Caco-2 (cell line): ENCODE measurements around the gene ATXN1. TPM values are rescaled to one million over a fixed set of nuclear protein-coding genes. Genes with fewer than 3 reads are reported as not detected.

Experiments used
- BruUV-seq: library from RNA; stranded (reverse); fragments of 400-500 nt; replicated peaks from 2 replicates; lab custom pipeline; 2021; lab: Mats Ljungman, UMichigan
- CTCF ChIA-PET: fragments of 300-600 bp; sonication (Branson Sonifier 250); formaldehyde crosslinking; loops from one replicate; lab custom pipeline; 2022; ENCODE audit warnings: antibody characterized with exemption; lab: Charles Lee
- POLR2A ChIA-PET: fragments of 300-600 bp; sonication (Branson Sonifier 250); formaldehyde crosslinking; loops from one replicate; lab custom pipeline; 2022; ENCODE audit warnings: antibody characterized with exemption; lab: Charles Lee
- DNase-seq, 2 experiments: peaks; one replicate each; pipeline versions ENCODE4 v3.0.0 to v3.0.0-alpha.2; 2020 to 2022
- H3K27me3 ChIP-seq: replicated peaks from 2 replicates; pipeline ENCODE4 v1.6.0; 2011; ENCODE audit warnings: low read length; ENCODE audit not compliant: control insufficient read depth, insufficient read depth
- H3K36me3 ChIP-seq: 2 replicates; pipeline ENCODE4 v1.5.1; 2011; ENCODE audit warnings: low read length; ENCODE audit not compliant: control insufficient read depth, insufficient read depth
- H3K4me1 ChIP-seq: fragments of 250-450 bp; sonication (Bioruptor Pico); 2 replicates; pipeline ENCODE4 v1.5.1; 2020; ENCODE audit warnings: mild to moderate bottlenecking
- H3K4me3 ChIP-seq: 2 replicates; pipeline ENCODE4 v1.5.1; 2011; ENCODE audit warnings: low read depth, mild to moderate bottlenecking, control low read depth, low read length
- H3K9me3 ChIP-seq: fragments of 250-450 bp; sonication (Bioruptor Pico); 2 replicates; pipeline ENCODE4 v1.5.1; 2020; ENCODE audit warnings: mild to moderate bottlenecking, moderate library complexity
- H3K27ac Mint-ChIP-seq: one replicate; pipeline ENCODE4 v1.8.0; 2022; ENCODE audit warnings: mixed read lengths; ENCODE audit not compliant: unreplicated experiment
- H3K27me3 Mint-ChIP-seq: one replicate; pipeline ENCODE4 v1.8.0; 2022; ENCODE audit warnings: mixed read lengths; ENCODE audit not compliant: insufficient read depth, unreplicated experiment
- H3K36me3 Mint-ChIP-seq: one replicate; pipeline ENCODE4 v1.8.0; 2022; ENCODE audit warnings: mild to moderate bottlenecking, mixed read lengths; ENCODE audit not compliant: insufficient read depth, unreplicated experiment
- H3K4me1 Mint-ChIP-seq: one replicate; pipeline ENCODE4 v1.8.0; 2022; ENCODE audit warnings: low read depth, mixed read lengths; ENCODE audit not compliant: unreplicated experiment
- H3K4me3 Mint-ChIP-seq: one replicate; pipeline ENCODE4 v1.8.0; 2022; ENCODE audit warnings: mild to moderate bottlenecking, moderate library complexity, mixed read lengths; ENCODE audit not compliant: unreplicated experiment
- H3K9me3 Mint-ChIP-seq: one replicate; pipeline ENCODE4 v1.8.0; 2022; ENCODE audit warnings: mixed read lengths; ENCODE audit not compliant: unreplicated experiment
- CTCF ChIP-seq, 2 experiments: fragments of 200-600 bp in 1 of 2; IDR thresholded peaks; 1 replicate in 1 of 2; 2 replicates in 1 of 2; pipeline versions ENCODE4 v1.5.1 to v1.8.0; 2011 to 2022; ENCODE audit warnings: antibody characterized with exemption in 1 of 2, control low read depth in 1 of 2, inconsistent platforms in 1 of 2, low read depth in 1 of 2, low read length in 1 of 2, mild to moderate bottlenecking in 1 of 2, moderate library complexity in 1 of 2; ENCODE audit not compliant: insufficient read depth in 1 of 2, severe bottlenecking in 1 of 2, unreplicated experiment in 1 of 2
- intact Hi-C: fragments of 100-400 bp; cut with micrococcal nuclease; formaldehyde crosslinking; loops from one replicate; pipeline ENCODE4 v1.10.0; 2022; ENCODE audit not compliant: unreplicated experiment
- total RNA-seq: library from RNA; stranded (reverse); gene quantifications from 2 replicates; pipeline ENCODE4 v1.2.3, GENCODE V29; 2022

Gene ATXN1
- total RNA-seq, 1 experiment from 2014 or later: 14.2 TPM

DNA sequence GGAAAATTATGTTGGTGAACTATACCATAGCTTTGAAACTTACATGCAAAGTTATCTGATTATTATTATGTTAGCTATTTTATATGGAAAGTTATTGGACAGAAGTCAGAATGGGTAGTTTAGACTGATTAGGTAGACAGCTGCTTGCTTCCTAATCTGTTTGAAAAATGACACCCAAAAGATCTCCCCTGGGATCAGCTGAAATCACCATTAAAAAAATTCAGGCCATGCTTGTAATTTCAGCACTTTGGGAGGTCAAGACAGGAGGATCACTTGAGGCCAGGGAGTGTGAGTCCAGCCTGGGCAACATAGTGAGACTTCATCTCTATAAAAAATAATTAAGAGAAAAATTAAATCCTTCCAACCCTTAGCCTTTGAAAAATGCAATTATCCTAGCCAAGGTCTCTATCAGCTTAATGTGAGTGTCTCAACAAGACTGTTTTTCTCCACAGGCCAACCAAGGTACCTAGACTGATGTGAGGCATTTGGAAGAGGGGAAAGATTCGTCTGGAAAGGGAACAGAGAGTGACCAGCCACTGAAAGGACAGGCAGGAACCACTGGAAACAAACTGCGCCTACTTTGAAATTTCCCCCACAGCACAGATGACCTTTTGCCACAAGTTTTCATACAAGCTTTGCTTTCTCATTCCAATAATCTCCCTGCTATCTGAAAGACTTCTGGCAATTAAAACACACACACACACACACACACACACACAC is 290.6 kb downstream of the ATXN1 start:
- Histone ChIP-seq H3K4me3 (no peak overlapping the region), H3K9me3 (no peaks in the 10 kb centered on the region), H3K36me3 (no peaks in the 10 kb centered on the region), H3K27me3 (no peaks in the 10 kb centered on the region), H3K4me1 (peaks cover 40% of the 10 kb centered on the region)
- intact Hi-C loops: loop anchor here (5.0 kb wide), 1 partner anchor 38 kb away; no protein-coding TSS in a partner anchor
- H3K4me3 Mint-ChIP-seq: peak overlapping the region; percentile 13
- POLR2A ChIA-PET: no interaction called here
- no peaks in the 10 kb centered on the region for H3K27me3 Mint-ChIP-seq
- H3K4me1 Mint-ChIP-seq: peaks cover 34% of the 10 kb centered on the region
- no peaks in the 10 kb centered on the region for H3K36me3 Mint-ChIP-seq
- H3K9me3 Mint-ChIP-seq: no peaks in the 10 kb centered on the region
- TF ChIP-seq CTCF (IDR thresholded peaks at IDR 0.05; ENCODE audit: insufficient read depth in 1 of 2, low read depth in 1 of 2, low read length in 1 of 2, severe bottlenecking in 1 of 2, unreplicated experiment in 1 of 2): no peak
- BruUV-seq: no TSS peak
- DNase-seq: no peak
- H3K27ac Mint-ChIP-seq: peak overlapping the region; percentile 61
- CTCF ChIA-PET: interaction anchor here (0.7 kb wide), 1 partner anchor 98 kb away, joined by 6 read pairs; no protein-coding TSS in a partner anchor

- Histone ChIP-seq H3K4me1 (peaks cover 38% of the 10 kb centered on the region), H3K4me3 (no peak overlapping the region), H3K36me3 (no peaks in the 10 kb centered on the region), H3K9me3 (no peaks in the 10 kb centered on the region), H3K27me3 (no peaks in the 10 kb centered on the region)
- BruUV-seq: no TSS peak
- DNase-seq: no peak
- H3K4me1 Mint-ChIP-seq: peaks cover 34% of the 10 kb centered on the region
- no peak overlapping the region for H3K4me3 Mint-ChIP-seq
- no peak for TF ChIP-seq CTCF (IDR thresholded peaks at IDR 0.05; ENCODE audit: insufficient read depth in 1 of 2, low read depth in 1 of 2, low read length in 1 of 2, severe bottlenecking in 1 of 2, unreplicated experiment in 1 of 2)
- intact Hi-C loops: no loop called here
- H3K27me3 Mint-ChIP-seq: no peaks in the 10 kb centered on the region
- ChIA-PET CTCF (interaction anchor here (0.7 kb wide), 1 partner anchor 126 kb away, joined by 3 read pairs; no protein-coding TSS in a partner anchor), POLR2A (no interaction called here)
- no peaks in the 10 kb centered on the region for H3K9me3 Mint-ChIP-seq
- H3K27ac Mint-ChIP-seq: peak overlapping the region; percentile 24
- no peaks in the 10 kb centered on the region for H3K36me3 Mint-ChIP-seq
Measured at GRCh38 chr6:16468991-16469615, 292.2 kb downstream of the ATXN1 start.

DNA sequence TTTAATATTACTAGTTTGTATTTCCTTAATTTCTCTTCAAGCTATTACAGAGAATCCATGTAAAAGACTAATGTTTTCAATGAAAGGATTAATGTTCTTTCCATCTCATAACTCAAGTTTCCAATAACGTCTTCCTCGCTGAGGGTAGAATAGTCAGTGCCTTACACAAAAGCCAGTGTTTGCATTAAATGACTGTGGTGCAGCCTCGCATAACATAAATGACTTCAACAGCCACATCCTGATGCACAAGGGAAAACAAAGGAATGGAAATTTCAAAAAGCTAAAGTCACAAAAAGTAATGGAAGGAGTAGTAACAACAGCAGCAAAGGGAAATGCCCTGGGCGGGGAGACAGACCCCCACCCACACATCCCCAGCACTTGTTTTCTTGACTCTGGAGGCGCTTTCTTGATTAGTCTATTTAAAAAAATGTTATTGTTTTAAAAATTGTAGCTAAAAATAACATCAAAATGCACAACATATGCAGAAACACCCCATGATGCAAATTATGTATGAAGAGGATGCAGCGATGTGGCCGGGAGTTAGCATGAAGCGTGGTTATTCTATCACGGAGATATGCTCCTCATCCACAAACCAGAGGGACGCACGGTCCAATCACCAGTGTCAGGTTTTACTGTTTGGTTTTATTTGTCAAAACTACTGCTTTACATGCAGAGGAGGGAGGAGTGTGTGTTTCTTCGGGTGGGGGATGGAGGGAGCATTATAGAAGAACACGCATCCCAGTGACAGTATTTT is 294.3 kb downstream of the ATXN1 start:
- H3K36me3 Mint-ChIP-seq: no peaks in the 10 kb centered on the region
- CTCF ChIA-PET: no interaction called here
- no peaks in the 10 kb centered on the region for H3K27me3 ChIP-seq
- H3K27ac Mint-ChIP-seq: no peak overlapping the region
- POLR2A ChIA-PET: interaction anchor here (0.6 kb wide), 1 partner anchor 926 kb away, joined by 5 read pairs; no protein-coding TSS in a partner anchor
- no peak overlapping the region for H3K4me3 Mint-ChIP-seq
- no peak overlapping the region for H3K4me3 ChIP-seq
- BruUV-seq: no TSS peak
- peaks cover 18% of the 10 kb centered on the region for H3K4me1 ChIP-seq
- no peak for TF ChIP-seq CTCF (IDR thresholded peaks at IDR 0.05; ENCODE audit: insufficient read depth in 1 of 2, low read depth in 1 of 2, low read length in 1 of 2, severe bottlenecking in 1 of 2, unreplicated experiment in 1 of 2)
- peaks cover 13% of the 10 kb centered on the region for H3K4me1 Mint-ChIP-seq
- DNase-seq: no peak
- intact Hi-C loops: no loop called here
- no peaks in the 10 kb centered on the region for H3K36me3 ChIP-seq
- peaks cover 11% of the 10 kb centered on the region for H3K9me3 Mint-ChIP-seq
- no peaks in the 10 kb centered on the region for H3K27me3 Mint-ChIP-seq
- H3K9me3 ChIP-seq: no peaks in the 10 kb centered on the region
